HG03280 (cell line): ENCODE measurements around the gene NR4A3.
A peak's percentile ranks its signal among the peaks of the same experiment; 100 is the strongest.
"Not testable (repeated sequence)": the region's sequence is repeated elsewhere in the genome, so short reads cannot be mapped to it uniquely, and the experiment has no call there.

Experiments used
- ATAC-seq: cut with Tn5 transposase; IDR thresholded peaks from one replicate; pipeline ENCODE4 v1.9.1; 2021; ENCODE audit warnings: mild to moderate bottlenecking, moderate library complexity; ENCODE audit not compliant: unreplicated experiment

Gene NR4A3

GRCh38 chr9:99821396-99822108 lies at the start of gene NR4A3:
Gene NR4A3, plus strand, starts transcription at chr9:99821885. Its CDS starts 6,158 bp downstream, at chr9:99828043.
- peak; percentile 38 for ATAC-seq

GRCh38 chr9:99773468-99774138 lies 48.1 kb upstream of the NR4A3 start:
- no peak for ATAC-seq

GRCh38 chr9:99778308-99778707 lies 43.4 kb upstream of the NR4A3 start:
- ATAC-seq: no peak

GRCh38 chr9:99778836-99779235 lies 42.8 kb upstream of the NR4A3 start:
- no peak for ATAC-seq

GRCh38 chr9:99779277-99779676 lies 42.4 kb upstream of the NR4A3 start:
- no peak for ATAC-seq

GRCh38 chr9:99782349-99782748 lies 39.3 kb upstream of the NR4A3 start:
- not testable (repeated sequence) for ATAC-seq

- ATAC-seq: no peak
Observed at GRCh38 chr9:99782962-99783718, 38.5 kb upstream of the NR4A3 start.

GRCh38 chr9:99783799-99784198 lies 37.9 kb upstream of the NR4A3 start:
- ATAC-seq: no peak

GRCh38 chr9:99785010-99785590 lies 36.6 kb upstream of the NR4A3 start:
- ATAC-seq: no peak

- ATAC-seq: no peak
Observed at GRCh38 chr9:99787556-99787955, 34.1 kb upstream of the NR4A3 start.

- ATAC-seq: no peak
Observed at GRCh38 chr9:99793528-99793927, 28.2 kb upstream of the NR4A3 start.

GRCh38 chr9:99796231-99796630 lies 25.5 kb upstream of the NR4A3 start:
- no peak for ATAC-seq

- ATAC-seq: no peak
Observed at GRCh38 chr9:99801775-99802174, 19.9 kb upstream of the NR4A3 start.

- no peak for ATAC-seq
Observed at GRCh38 chr9:99803694-99804093, 18.0 kb upstream of the NR4A3 start.

- peak; percentile 62 for ATAC-seq
Observed at GRCh38 chr9:99807276-99807852, 14.3 kb upstream of the NR4A3 start.

GRCh38 chr9:99807956-99808355 lies 13.7 kb upstream of the NR4A3 start:
- ATAC-seq: no peak

GRCh38 chr9:99808454-99808853 lies 13.2 kb upstream of the NR4A3 start:
- ATAC-seq: no peak

GRCh38 chr9:99809586-99810319 lies 11.9 kb upstream of the NR4A3 start:
- ATAC-seq: no peak

GRCh38 chr9:99811172-99811571 lies 10.5 kb upstream of the NR4A3 start:
- no peak for ATAC-seq

GRCh38 chr9:99811598-99812383 lies 9.9 kb upstream of the NR4A3 start:
- ATAC-seq: peak; percentile 49
